IPS DF 6.9 (cell line): ENCODE data around the gene STMND1.
"Not testable (repeated sequence)": the region's sequence is repeated elsewhere in the genome, so short reads cannot be mapped to it uniquely, and the experiment has no call there.

ENCODE experiments used
- DNase-seq: peaks from one replicate; pipeline ENCODE4 v3.0.0-alpha.2; 2013; ENCODE audit warnings: low read depth, low spot score
- H3K27ac ChIP-seq: one replicate; pipeline ENCODE4 v1.5.1; 2013; ENCODE audit warnings: low read length, control low read depth
- H3K27me3 ChIP-seq: 2 replicates; pipeline ENCODE4 v1.6.1; 2013; ENCODE audit warnings: mild to moderate bottlenecking, low read length; ENCODE audit not compliant: control insufficient read depth, insufficient read depth
- H3K36me3 ChIP-seq: 2 replicates; pipeline ENCODE4 v1.6.1; 2013; ENCODE audit warnings: low read length; ENCODE audit not compliant: control insufficient read depth, insufficient read depth
- H3K4me1 ChIP-seq: 2 replicates; pipeline ENCODE4 v1.6.1; 2013; ENCODE audit warnings: low read length; ENCODE audit not compliant: control insufficient read depth, insufficient read depth
- H3K4me3 ChIP-seq: 2 replicates; pipeline ENCODE4 v1.5.1; 2013; ENCODE audit warnings: mild to moderate bottlenecking, low read length
- H3K9me3 ChIP-seq: 2 replicates; pipeline ENCODE4 v1.6.1; 2013; ENCODE audit warnings: low read length, inconsistent platforms; ENCODE audit not compliant: control insufficient read depth, insufficient read depth
- WGBS: extraction: QIAGEN DNeasy Blood & Tissue Kit; methylation state at CpG from one replicate; pipeline ENCODE4 v1.1.7; 2013; ENCODE audit warnings: mixed read lengths, missing lambda C conversion rate; ENCODE audit not compliant: insufficient read length, insufficient coverage; 5-methylcytosine and 5-hydroxymethylcytosine counted together

Gene STMND1

GRCh38 chr6:17101422-17102257 lies at the start of gene STMND1:
Gene STMND1 (plus strand): TSS chr6:17102050. CDS start chr6:17102258, 208 bp downstream.
- Histone ChIP-seq H3K4me3 (peak within 1 kb of the TSS; percentile 45; the same call in 1 of the 2 replicates), H3K4me1 (no peaks in the 10 kb centered on the region), H3K27ac (no peak within 1 kb of the TSS), H3K27me3 (peaks cover 8% of the 10 kb centered on the region; the same call in 1 of the 2 replicates), H3K36me3 (no peaks in the 10 kb centered on the region), H3K9me3 (no peaks in the 10 kb centered on the region)
- no CpG with 5 or more reads among the region's 57 CpGs for WGBS
- no peak for DNase-seq

DNA sequence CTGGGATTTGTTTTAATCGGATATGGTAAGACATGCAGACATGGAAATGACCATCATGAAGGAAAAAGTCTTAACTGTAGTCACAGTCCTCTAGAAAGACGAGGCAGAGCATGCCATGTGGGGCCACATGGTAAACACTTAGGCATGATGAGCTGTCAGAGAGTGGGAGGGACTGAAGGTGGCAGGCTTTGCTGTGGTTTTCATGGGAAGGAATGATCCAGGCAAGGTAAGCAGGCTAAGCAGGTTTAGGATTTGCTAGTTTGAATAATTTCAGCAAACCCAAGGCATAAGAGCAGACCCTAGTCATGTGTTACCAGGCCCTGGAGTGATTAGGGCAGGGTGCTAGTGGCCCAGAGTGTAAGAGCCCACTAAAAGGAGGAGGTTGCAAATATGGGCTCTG lies 47.2 kb upstream of the STMND1 start:
- Histone ChIP-seq H3K27ac (no peak overlapping the region), H3K9me3 (no peaks in the 10 kb centered on the region), H3K4me1 (no peaks in the 10 kb centered on the region), H3K4me3 (no peak overlapping the region), H3K36me3 (no peaks in the 10 kb centered on the region), H3K27me3 (no peaks in the 10 kb centered on the region)
- WGBS, result no CpG with 5 or more reads among the region's 2 CpGs
- no peak for DNase-seq

GRCh38 chr6:17057322-17057721 lies 44.5 kb upstream of the STMND1 start:
- DNase-seq, result no peak
- H3K4me1 ChIP-seq, result no peaks in the 10 kb centered on the region
- no CpG with 5 or more reads among the region's 2 CpGs for WGBS
- no peak overlapping the region for H3K4me3 ChIP-seq
- no peaks in the 10 kb centered on the region for H3K9me3 ChIP-seq
- no peaks in the 10 kb centered on the region for H3K27me3 ChIP-seq
- no peaks in the 10 kb centered on the region for H3K36me3 ChIP-seq
- no peak overlapping the region for H3K27ac ChIP-seq

GRCh38 chr6:17058550-17058949 lies 43.3 kb upstream of the STMND1 start:
- no peak for DNase-seq
- H3K4me3 ChIP-seq, result no peak overlapping the region
- WGBS, result no CpG with 5 or more reads among the region's 2 CpGs
- no peaks in the 10 kb centered on the region for H3K4me1 ChIP-seq
- H3K36me3 ChIP-seq, result no peaks in the 10 kb centered on the region
- no peaks in the 10 kb centered on the region for H3K9me3 ChIP-seq
- H3K27ac ChIP-seq, result no peak overlapping the region
- no peaks in the 10 kb centered on the region for H3K27me3 ChIP-seq

- H3K9me3 ChIP-seq, result no peaks in the 10 kb centered on the region
- WGBS, result no CpG with 5 or more reads among the region's 7 CpGs
- no peak overlapping the region for H3K4me3 ChIP-seq
- DNase-seq, result no peak
- H3K27me3 ChIP-seq, result no peaks in the 10 kb centered on the region
- no peaks in the 10 kb centered on the region for H3K36me3 ChIP-seq
- H3K27ac ChIP-seq, result no peak overlapping the region
- H3K4me1 ChIP-seq, result no peaks in the 10 kb centered on the region
Measured at GRCh38 chr6:17059022-17059421, 42.8 kb upstream of the STMND1 start.

- no CpG with 5 or more reads among the region's 3 CpGs for WGBS
- DNase-seq, result no peak
- Histone ChIP-seq H3K27me3 (no peaks in the 10 kb centered on the region), H3K4me1 (no peaks in the 10 kb centered on the region), H3K9me3 (no peaks in the 10 kb centered on the region), H3K36me3 (no peaks in the 10 kb centered on the region), H3K4me3 (no peak overlapping the region), H3K27ac (no peak overlapping the region)
Measured at GRCh38 chr6:17059850-17060249, 42.0 kb upstream of the STMND1 start.

- Histone ChIP-seq H3K4me3 (no peak overlapping the region), H3K4me1 (no peaks in the 10 kb centered on the region), H3K9me3 (no peaks in the 10 kb centered on the region), H3K27me3 (no peaks in the 10 kb centered on the region), H3K27ac (no peak overlapping the region), H3K36me3 (no peaks in the 10 kb centered on the region)
- DNase-seq, result no peak
- no CpG with 5 or more reads among the region's 2 CpGs for WGBS
Measured at GRCh38 chr6:17061097-17061496, 40.8 kb upstream of the STMND1 start.

DNA sequence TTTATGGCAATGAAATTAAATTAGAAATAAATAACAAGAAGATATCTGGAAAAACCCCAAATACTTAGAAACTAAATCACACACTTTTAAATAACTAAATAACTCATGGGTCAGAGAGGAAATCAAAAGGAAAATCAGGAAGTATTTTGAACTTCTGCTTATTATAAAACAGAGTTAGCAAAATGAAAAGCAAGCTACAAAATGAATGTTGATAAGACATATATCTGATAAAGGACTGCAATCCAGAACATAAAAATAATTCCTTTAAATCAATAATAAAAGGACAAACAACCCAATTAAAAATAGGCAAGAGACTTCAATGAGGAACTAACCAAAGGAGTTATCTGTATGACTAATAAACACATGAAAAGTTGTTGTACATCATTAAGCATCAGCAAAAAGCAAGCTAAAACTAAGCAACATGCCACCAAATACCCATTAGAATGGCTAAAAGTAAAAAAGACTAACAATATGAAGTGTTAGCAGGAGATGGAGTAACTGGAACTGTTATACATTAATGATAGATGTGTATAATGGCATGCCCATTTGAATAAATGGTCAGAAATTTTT lies 38.9 kb upstream of the STMND1 start:
- H3K27me3 ChIP-seq, result no peaks in the 10 kb centered on the region
- H3K36me3 ChIP-seq, result no peaks in the 10 kb centered on the region
- no peak overlapping the region for H3K27ac ChIP-seq
- H3K4me3 ChIP-seq, result no peak overlapping the region
- DNase-seq, result no peak
- no peaks in the 10 kb centered on the region for H3K4me1 ChIP-seq
- H3K9me3 ChIP-seq, result no peaks in the 10 kb centered on the region

DNA sequence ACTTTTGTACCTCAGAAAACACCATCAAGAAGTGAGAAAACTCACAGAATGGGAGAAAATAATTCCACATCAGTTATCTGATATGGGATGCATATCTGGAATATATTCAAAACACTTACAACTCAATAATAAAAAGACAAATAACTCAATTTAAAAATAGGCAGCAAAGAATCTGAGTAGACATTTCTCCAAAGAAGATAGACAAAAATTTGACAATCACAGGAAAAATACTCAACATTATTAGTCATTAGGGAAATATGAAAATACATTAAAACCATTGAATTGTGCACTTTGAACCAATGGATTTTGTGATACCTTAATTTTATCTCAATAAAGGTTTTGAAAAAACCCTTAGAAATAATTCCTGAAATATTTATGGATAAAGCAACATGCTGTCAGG lies 36.9 kb upstream of the STMND1 start:
- Histone ChIP-seq H3K9me3 (no peaks in the 10 kb centered on the region), H3K4me1 (no peaks in the 10 kb centered on the region), H3K27ac (no peak overlapping the region), H3K36me3 (no peaks in the 10 kb centered on the region), H3K27me3 (no peaks in the 10 kb centered on the region), H3K4me3 (no peak overlapping the region)
- DNase-seq, result no peak

DNA sequence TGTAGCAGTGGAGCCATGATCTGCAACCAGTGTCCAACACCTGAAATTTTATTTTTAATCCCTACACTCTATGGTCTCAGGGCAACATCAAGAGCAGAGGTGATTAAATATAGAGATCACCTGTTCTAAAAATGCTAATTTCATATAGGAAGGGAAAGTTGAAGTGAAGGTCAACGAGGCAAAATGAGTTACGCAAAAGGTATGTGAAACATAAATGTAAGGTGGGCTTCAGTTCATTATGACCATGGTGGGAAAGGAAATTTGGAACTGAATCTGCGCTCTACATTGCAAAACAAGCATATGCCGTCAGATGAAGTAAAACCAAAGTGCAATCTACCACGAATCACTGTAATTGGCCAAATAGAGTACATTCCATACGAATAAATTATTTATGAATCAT lies 35.2 kb upstream of the STMND1 start:
- Histone ChIP-seq H3K27me3 (no peaks in the 10 kb centered on the region), H3K27ac (no peak overlapping the region), H3K4me3 (no peak overlapping the region), H3K4me1 (no peaks in the 10 kb centered on the region), H3K9me3 (no peaks in the 10 kb centered on the region), H3K36me3 (no peaks in the 10 kb centered on the region)
- no peak for DNase-seq
- WGBS, result no CpG with 5 or more reads among the region's 6 CpGs

DNA sequence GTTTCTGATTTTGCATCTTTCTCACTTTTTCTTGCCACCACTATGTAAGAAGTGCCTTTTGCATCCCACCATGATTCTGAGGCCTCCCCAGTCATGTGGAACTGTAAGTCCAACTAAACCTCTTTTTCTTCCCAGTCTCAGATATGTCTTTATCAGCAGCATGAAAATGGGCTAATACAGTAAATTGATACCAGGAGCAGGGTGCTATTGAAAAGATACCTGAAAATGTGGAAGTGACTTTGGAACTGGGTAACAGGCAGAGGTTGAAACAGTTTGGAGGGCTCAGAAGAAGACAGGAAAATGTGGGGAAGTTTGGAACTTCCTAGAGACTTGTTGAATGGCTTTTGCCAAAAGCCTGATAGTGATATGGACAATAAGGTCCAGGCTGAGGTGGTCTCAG lies 32.9 kb upstream of the STMND1 start:
- not testable (repeated sequence) for H3K27me3 ChIP-seq, H3K9me3 ChIP-seq, H3K4me3 ChIP-seq, H3K36me3 ChIP-seq, H3K4me1 ChIP-seq, DNase-seq, H3K27ac ChIP-seq
